Measurements from ENCODE around the gene BCL2L1.

- TF ChIP-seq POLR2A (IDR thresholded peaks at IDR 0.05) (no peak), CTCF (IDR thresholded peaks at IDR 0.05) (no peak), EP300 (IDR thresholded peaks at IDR 0.05) (no peak)
These were observed 68.1 kb downstream of the BCL2L1 start for GRCh38 chr20:31654534-31654933.

All from tibial nerve (tissue), 4 donors.